ENCODE results near the gene MBNL2.

- TF ChIP-seq, protein P1, sequence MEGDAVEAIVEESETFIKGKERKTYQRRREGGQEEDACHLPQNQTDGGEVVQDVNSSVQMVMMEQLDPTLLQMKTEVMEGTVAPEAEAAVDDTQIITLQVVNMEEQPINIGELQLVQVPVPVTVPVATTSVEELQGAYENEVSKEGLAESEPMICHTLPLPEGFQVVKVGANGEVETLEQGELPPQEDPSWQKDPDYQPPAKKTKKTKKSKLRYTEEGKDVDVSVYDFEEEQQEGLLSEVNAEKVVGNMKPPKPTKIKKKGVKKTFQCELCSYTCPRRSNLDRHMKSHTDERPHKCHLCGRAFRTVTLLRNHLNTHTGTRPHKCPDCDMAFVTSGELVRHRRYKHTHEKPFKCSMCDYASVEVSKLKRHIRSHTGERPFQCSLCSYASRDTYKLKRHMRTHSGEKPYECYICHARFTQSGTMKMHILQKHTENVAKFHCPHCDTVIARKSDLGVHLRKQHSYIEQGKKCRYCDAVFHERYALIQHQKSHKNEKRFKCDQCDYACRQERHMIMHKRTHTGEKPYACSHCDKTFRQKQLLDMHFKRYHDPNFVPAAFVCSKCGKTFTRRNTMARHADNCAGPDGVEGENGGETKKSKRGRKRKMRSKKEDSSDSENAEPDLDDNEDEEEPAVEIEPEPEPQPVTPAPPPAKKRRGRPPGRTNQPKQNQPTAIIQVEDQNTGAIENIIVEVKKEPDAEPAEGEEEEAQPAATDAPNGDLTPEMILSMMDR (IDR thresholded peaks at IDR 0.05; ENCODE audit: poor library complexity) = no peak
- TF ChIP-seq EZH2 (IDR thresholded peaks at IDR 0.05; ENCODE audit: borderline replicate concordance) = no peak
Observed at GRCh38 chr13:97317933-97318332, 95.8 kb downstream of the MBNL2 start.
